ENCODE measurements around the gene TBC1D12.
"Not testable (repeated sequence)": the region's sequence is repeated elsewhere in the genome, so short reads cannot be mapped to it uniquely, and the experiment has no call there.

The TBC1D12 gene

DNA sequence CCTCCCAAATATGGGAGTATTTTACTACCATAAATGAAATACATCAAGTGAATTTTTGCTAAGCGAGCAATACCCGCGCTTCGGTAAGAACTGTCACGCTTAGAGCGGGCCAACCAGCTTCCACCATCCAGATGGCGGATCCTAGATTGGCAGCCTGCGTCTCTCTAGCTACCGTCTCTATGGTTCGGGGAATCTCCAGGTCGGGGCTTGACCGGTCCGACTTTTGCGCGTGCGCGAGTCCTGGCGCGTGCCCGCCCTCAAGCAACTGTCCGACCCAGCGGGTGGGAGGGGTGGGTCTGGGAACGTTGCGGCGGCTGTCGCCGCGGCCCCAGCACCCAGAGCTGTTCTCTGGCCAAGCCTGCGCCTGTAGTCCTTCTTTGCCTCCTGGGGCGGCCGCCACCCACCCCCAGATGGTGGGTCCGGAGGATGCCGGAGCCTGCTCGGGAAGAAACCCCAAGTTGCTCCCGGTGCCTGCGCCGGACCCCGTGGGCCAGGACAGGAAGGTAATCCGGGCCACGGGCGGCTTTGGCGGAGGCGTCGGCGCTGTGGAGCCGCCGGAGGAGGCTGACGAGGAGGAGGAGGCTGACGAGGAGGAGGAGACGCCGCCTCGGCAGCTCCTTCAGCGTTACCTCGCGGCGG lies at the start of gene TBC1D12:
Gene TBC1D12, plus strand, starts transcription at position 338 of the 639 bp plus-strand sequence. Its CDS starts 73 bp downstream, at position 411.
- peak; percentile 52 for DNase-seq

DNA sequence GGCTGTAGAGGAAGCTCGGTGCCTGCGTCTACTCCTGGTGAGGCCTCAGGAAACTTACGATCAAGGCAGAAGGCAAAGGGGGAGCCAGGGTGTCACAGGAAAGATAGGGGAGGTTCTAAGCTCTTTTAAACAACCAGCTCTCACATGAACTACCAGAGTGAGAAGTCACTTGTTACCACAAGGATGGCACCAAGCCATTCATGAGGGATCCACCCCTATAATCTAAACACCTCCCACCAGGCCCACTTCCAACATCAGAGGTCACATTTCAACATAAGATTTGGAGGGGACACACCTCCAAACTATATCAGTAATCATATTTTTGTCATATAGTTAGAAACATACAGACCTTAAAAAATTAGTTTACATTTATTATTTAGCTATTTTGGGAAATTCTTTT lies 49.0 kb upstream of the TBC1D12 start:
- no peak for DNase-seq

DNA sequence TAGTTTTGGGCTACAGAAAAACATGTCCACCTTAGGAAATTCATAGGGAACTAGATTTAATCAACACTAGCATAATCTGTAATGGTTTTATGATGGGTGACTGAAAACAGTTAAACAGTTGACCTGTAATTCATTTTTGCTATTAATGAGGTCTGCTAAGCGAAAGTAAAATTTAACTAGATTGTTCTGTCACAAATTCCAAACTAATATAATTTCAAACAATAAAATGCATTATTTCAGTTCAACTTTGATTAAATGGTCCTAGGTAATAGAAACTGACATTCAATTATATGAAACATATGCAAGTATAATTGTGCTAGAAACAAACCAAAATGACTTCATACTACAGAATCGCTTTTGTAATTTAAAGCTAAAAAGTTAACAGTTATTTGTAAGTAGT lies 46.5 kb upstream of the TBC1D12 start:
- no peak for DNase-seq

DNA sequence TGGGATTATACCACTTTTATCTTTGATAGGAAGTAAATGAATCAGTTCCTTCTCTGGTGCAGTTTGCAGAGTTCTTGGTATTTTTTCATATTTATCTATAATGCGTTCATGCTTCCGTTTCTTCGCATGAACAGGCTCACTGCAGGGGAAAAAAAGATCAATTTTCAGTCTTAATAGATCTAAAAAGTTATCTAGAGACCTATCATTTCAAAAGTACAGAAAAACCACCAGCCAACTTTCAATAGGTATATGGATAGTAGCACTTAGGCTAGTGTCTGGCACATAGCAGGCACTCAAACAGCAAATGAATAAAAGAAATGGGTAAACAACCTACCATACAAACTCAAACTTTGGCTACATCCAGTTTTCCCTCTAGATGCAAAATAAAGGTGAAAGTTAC lies 45.1 kb upstream of the TBC1D12 start:
- DNase-seq: no peak

DNA sequence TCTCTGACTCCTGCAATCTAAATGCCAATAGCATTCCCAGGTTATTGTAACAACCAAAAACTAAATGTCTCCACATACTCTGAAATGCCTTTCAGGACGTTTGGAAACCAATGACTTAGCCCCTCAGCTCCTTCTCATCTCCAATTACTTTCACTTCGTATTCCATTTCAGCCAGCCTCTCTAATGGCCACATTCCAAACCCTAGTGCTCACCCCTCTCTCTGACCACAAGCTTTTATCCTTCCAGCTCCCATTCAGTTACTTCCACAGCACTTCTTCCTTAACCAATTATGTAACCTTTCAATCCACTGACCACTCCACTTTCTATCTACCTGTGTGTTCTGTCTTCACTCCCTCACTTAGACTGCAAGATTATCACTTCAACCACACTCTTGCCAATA lies 43.9 kb upstream of the TBC1D12 start:
- no peak for DNase-seq

DNA sequence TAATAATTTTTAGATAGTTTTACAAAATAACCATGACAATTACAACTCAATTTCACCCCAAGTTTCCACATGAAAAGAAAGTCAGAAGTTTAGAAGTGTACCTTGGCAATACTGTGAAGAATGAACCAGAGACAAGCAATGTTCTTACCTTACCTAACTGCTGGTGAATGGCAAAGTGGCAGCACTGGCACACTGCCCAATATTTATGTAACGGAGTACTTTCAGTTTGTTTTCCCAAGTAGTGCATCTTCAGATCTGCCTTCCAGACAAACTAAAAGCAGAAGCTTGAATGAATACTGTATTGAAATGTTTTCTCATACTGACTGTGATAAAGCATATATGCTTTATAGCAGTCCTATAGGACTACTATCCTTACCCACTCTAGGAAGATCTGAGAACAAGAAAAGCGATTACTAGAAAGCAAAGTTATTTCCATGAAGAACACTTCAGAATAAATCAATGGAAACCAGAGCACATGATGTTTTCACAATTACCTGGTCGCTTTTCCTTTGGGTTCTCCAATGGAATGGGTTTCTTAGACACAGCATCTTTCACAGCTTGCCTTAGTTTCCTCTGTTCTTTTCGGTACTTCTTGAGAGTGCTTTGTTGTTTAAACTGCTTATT lies 41.1 kb upstream of the TBC1D12 start:
- DNase-seq: no peak

DNA sequence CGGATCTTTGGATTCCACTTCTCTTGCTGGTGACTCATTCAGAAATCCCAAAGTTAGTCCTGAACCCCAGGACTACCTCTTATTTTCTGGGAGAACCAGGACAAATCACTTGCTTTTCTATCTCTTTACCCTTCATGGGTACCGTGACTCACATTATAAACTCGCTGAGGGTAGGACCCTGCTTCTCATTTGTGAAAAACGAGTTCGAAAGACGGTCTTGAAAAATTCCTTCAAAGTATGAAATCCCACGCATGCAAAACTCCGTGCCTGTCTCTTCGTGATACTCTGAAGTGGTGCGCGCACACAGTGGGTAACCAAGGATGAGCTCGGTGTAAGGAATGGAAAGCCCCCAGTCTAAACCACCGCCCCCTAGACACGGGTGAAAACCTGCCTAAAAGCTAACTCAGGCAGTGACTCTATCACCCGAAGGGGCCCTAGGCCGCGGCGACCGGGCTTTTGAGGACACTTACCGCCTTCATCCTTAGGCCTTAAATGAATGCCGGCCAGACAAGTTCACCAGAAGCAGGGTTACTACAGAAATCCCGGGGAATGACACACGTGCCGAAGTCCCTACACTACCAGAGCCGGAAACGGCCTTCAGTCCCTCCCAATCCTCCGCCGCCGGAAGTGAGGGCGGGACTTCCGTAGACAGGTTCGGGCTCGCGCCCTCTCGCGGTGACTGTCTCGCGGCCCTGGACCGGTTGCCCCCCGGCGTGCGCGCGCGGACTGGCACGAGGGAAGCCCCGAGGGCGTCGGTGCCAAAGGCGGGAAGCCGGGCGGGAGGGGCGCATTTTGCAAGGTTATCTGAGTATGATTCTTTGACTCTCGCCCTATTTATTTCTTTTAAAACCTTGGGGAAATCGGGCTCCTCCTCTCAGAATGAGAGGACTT lies 39.7 kb upstream of the TBC1D12 start, which contains the start of gene NOC3L:
Gene NOC3L, minus strand, starts transcription at position 580 of the 891 bp plus-strand sequence. Its CDS starts 101 bp downstream, at position 479.
- peak; percentile 98 for DNase-seq

DNA sequence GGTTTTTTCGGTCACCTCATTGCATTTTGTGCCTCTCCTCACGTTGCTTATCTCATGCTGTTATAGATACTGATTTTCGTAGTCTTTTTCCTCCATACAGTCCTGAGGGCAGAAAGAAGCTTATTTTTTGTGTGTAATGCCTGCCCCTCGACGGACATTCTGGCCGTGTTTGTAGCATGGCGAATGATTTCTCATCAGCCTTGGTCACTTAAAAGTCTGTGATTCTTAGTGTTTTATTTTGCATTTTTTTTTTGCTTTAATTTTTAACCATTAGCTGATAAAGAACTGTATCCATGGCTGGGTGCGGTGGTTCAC lies 39.1 kb upstream of the TBC1D12 start:
- no peak for DNase-seq

DNA sequence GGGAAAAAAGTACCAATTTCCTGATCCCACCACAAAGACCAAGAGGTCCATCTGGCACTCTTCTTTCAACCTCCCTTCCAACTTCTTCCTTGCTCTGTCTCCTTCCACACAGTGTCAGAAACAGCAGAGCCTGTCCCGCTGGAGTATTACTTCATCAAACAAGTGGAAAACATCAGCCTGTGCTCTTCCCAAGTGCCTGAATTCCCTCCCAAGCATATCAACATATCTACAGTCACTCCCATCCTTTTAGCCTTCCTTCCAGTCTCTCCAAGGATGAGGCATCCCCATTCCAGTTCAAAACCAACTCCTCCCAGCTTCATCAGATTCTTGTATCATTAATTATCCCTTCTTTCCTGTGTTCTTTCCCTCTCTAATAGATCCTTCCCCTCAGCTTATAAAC lies 37.9 kb upstream of the TBC1D12 start:
- no peak for DNase-seq

DNA sequence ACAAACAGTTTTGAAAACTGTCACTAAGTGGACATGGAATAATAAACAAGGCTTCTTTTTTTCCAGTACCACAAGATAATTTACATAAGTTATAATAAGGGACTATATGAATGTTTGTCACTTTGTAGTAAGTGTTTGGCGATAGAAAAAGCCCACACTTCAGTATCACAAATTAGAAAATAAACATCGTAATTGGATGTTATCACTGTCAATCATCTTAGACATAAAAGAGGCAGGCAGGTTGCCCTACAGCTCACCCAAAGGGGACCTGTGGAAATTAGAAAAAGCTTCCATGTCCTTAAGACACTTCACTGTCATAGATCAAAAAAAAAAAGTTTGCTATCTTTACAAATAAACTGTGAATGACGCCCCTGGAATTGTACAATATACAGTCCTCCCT lies 36.0 kb upstream of the TBC1D12 start:
- DNase-seq: no peak

DNA sequence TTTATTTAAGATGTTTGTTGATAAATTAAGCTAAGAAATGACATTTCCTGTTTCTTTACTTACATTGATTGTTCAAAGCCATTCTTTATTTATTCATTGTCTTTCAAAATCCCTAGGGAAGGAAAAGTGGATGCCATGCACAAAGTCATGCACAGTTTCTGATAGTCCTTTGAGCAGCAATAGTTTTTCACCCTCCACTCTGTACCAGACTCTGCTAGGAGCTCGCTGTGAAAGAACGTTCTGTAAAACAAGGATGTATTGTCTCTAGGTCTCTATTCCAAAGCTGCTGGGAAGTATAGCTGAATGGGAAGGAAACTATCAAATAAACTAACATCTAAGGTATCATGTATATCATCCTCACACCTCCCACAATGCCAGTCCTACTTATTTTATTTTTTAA lies 31.8 kb upstream of the TBC1D12 start:
- DNase-seq: no peak

DNA sequence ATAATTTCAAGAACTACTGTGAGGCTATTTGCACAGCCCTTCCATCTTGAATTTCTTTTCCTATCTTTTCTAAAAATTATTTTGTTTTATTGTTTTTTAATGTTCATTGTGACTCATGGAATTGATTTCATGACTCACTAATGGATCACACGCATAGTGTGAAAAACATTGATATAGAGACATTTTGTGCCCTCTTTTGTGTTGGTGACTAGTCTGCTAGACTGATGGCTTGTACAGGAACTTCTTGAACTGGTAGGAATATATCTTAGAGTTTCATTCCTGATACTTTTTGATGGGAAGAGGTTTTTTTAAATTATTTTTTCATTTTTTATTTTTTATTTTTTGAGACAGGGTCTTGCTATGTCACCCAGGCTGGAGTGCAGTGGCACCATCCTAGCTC lies 27.0 kb upstream of the TBC1D12 start:
- DNase-seq: no peak

DNA sequence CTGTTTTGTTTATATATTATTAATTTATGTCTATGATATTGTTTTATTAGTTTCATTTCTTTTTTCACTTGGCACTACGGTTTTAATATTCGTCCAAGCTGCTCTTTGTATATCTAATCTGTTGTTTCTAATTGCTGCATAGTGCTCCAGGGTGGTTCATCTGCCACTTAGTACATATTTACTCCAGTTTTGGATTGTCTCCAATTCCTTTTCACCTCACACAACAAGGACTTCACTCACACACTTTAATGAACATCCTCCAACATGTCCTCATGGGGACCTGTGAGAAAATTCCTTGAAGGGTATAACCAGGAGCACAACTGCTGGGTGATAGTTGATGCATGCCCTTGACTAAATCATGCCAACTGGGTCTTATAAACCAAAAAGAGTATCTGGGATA lies 25.5 kb upstream of the TBC1D12 start:
- no peak for DNase-seq

DNA sequence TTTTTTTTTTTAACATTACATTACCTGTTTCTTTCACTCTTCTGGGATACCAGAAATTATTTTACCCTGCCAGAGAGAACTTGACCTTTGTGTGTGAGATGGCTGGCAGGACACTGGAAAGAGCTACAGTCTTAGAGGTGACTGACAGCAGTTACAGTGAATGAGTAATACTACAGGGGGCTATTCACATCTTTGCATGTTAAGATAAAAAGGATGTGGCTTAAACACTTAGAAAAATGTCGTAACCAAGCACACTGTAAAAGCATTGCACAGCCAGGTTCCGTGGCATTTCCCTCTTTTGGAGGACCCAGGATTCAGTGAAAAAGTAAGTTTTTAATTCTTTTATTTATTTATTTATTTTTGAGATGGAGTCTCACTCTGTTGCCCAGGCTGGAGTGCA lies 18.8 kb upstream of the TBC1D12 start:
- DNase-seq: no peak

DNA sequence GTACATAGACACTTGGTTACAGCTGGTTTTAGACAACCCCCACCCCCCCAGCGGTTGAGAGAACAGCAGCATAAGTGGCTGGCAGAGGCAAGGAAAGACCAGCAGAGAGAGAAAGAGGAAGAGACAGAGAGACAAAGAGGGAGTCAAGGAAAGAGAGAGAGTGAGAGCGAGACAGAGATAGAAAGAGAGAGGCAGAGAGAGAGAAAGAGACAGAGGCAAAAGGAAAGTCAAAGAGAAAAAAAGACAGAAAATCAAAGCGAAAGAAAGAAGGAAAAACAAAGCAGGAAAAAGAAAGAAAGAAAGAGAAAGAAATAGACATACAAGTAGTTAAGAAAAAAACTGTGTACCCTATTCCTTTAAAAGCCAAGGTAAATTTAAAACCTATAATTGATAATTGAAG lies 16.6 kb upstream of the TBC1D12 start:
- not testable (repeated sequence) for DNase-seq

DNA sequence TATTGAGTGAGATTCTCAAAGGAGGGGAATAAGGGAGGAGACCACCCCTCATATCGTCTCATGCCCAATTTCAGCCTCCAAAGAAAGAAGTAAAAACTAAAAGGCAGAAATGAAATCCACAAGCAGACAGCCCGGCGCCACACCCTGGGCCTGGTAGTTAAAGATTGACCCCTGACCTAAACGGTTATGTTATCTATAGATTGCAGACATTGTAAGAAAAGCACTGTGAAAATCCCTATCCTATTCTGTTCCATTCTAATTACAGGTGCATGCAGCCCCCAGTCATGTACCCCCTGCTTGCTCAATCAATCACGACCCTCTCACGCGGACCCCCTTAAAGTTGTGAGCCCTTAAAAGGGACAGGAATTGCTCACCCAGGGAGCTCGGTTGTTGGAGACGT lies 10.2 kb upstream of the TBC1D12 start:
- DNase-seq: not testable (repeated sequence)

DNA sequence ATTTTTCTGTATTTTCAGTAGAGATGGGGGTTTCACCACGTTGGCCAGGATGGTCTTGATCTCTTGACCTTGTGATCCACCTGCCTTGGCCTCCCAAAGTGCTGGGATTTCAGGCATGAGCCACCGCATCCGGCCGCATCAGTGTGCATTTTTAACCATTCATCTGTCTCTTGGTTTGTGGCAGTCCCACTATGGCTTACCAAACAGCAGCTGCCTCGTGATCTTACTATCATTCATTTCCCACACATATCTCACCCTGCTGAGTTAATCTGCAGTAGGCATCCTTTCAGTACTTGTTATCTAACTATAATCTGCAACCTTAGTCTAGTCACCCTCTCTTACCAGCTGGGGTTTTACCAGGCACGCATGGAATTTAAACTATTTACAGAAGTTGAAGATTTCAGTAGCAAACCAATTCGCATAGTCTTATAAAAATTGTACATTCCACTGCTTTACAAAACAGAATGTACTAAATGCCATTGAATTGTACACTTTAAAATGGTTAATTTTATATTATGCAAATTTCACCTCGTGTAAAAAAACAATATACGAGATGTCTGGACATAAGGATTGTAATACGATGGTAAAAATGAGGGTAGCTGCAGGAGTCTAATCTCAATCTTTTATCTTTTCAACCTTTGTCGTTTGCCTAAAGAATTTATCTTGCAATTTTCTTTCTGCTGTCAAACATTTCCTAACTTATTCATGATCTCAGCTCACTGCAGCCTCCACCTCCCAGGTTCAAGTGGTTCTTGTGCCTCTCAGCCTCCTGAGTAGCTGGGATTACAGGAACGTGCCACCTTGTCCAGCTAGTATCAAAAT lies 4.6 kb upstream of the TBC1D12 start:
- no peak for DNase-seq

DNA sequence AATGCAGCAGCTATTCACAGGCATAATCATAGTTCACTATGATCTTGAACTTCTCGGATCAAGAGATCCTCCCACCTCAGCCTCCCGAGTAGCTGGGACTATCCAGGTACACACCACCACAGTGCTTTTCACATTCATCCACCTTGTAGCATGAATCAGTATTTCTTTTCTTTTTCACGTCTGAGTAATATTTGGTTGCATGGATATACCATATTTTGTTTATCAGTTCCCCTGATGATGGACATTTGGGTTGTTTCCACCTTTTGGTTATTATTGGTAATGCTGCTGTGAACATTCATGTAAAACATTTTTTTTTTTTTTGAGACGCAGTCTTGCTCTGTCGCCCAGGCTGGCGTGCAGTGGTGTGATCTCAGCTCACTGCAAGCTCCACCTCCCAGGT lies 3.6 kb upstream of the TBC1D12 start:
- DNase-seq: no peak

DNA sequence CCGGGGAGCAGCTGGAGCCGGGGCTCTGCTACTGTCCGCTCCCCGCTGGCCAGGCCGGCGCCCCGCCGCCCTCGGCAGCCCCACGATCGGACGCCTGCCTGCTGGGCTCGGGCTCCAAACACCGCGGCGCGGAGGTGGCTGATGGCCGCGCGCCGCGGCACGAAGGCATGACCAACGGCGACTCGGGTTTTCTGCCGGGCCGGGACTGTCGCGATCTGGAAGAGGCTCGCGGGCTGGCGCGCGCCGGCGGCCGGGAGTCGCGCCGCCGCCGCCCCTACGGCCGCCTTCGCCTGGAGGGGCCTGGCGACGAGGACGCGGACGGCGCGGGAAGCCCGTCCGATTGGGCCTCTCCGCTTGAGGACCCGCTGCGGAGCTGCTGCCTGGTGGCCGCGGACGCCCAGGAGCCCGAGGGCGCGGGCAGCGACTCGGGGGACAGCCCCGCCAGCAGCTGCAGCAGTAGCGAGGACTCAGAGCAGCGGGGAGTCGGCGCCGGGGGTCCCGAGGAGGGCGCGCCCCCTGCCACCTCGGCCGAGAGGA lies 570 bp downstream of the TBC1D12 start:
- peak; percentile 6 for DNase-seq

DNA sequence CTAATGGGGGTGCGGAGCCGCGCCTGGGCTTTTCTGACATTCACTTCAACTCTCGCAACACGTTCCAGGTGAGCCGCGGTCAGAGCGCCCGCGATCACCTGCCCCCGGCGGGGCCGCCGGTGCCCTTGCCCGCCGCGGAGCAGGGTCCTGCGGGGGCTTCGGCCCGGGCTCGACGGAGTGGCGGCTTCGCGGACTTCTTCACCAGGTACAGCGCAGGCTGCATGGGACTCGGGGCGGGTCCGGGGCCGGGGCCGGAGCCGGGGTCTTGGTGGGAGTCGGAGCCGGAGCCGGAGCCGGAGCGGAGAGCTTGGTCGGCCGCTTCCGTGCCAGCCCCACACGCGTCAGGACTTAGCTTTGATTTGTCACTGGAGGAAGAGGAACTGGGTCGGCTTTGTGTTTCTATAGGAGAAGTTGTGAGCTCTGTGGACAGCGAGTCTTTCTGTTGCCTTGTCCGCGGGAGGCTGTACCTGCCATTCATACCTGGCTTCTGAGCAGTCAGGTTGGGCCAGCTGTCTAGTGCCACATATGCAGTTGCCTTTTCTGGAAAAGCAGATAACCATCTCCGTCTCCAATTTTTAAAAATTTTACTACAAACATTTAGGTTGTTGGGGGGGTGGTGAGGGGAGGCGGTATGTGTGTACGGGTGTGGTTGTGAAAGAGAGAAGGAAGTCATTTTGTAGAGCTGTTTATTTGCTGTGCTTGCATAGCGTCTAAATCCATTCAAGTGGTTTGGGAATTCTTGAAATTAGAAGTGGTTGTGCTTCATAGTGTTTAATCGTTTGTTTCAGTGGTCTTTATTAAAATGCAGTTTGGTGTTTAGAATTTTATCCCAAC lies 1.3 kb downstream of the TBC1D12 start:
- peak; percentile 15 for DNase-seq

DNA sequence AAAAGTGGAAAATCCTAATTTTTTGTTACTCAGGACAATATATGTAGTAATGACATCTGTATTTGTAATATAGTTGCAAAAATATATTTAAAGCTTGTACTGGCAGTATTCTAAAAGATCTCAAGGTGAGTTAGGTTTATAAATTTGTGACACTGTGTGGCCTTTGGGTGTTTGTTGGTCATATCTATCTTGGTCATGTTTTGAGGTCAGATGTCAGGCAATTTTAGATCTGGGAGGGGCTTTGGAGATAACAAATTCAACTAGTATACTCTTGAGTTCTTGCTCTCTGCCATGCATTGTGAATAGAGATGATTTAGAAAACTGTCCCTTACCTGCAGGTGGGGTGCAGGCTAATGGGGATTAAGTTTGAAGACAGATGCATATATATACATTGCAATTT lies 3.1 kb downstream of the TBC1D12 start:
- no peak for DNase-seq

DNA sequence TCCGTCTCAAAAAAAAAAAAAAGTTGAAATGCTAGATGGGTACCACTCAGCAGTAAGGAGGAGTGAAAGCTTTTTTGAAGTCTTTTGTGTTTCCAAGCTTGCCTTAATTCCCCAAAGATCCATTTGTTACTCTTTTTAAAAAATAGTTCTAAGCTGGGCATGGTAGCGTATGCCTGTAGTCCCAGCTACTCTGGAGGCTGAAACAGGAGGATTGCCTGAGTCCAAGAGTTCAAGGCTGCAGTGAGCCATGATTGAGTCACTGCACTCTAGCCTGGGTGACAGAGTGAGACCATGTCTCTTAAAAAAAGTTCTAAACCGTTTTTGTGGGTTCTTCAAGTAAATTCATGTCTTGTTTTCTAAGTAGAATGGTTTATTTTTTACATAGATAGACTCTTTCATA lies 5.3 kb downstream of the TBC1D12 start:
- no peak for DNase-seq

Data from activated CD4-positive, alpha-beta T cell treated with anti-CD3 and anti-CD28 coated beads for 48 hours (primary cell).